Stimulated activated CD8-positive, alpha-beta memory T cell treated with anti-CD3 and anti-CD28 coated beads, Interleukin-12 subunit alpha, Interleukin-12 subunit beta, amount 100 ng/mL, for 24 hours (primary cell): ENCODE data around the gene DNAJC18.
A peak's percentile ranks its signal among the peaks of the same experiment; 100 is the strongest.
"Not testable (repeated sequence)": the region's sequence is repeated elsewhere in the genome, so short reads cannot be mapped to it uniquely, and the experiment has no call there.

ENCODE experiments used
- DNase-seq: peaks from one replicate; pipeline ENCODE4 v3.0.0-alpha.2; 2020; ENCODE audit errors: extremely low read depth

The DNAJC18 gene

GRCh38 chr5:139439013-139439903 is at the start of gene DNAJC18:
TSS of gene DNAJC18 (minus strand) at chr5:139439525. CDS start at chr5:139439445, 80 bp downstream.
- DNase-seq = peak; percentile 72

- DNase-seq = no peak
These were observed 48.9 kb upstream of the DNAJC18 start for GRCh38 chr5:139488260-139488659.

- DNase-seq = no peak
These were observed 46.9 kb upstream of the DNAJC18 start for GRCh38 chr5:139486201-139486600.

GRCh38 chr5:139482890-139483208 is 43.5 kb upstream of the DNAJC18 start:
- DNase-seq = not testable (repeated sequence)

GRCh38 chr5:139482050-139482889 is 42.9 kb upstream of the DNAJC18 start, which contains the start of gene STING1:
TSS of gene STING1 (minus strand) at chr5:139482758. CDS start at chr5:139481704, 1,054 bp downstream.
- DNase-seq = no peak

GRCh38 chr5:139481580-139482049 is 42.3 kb upstream of the DNAJC18 start:
- no peak for DNase-seq

- DNase-seq = no peak
These were observed 41.8 kb upstream of the DNAJC18 start for GRCh38 chr5:139481122-139481533.

- DNase-seq = not testable (repeated sequence)
These were observed 40.4 kb upstream of the DNAJC18 start for GRCh38 chr5:139479729-139480128.

GRCh38 chr5:139478657-139479423 is 39.5 kb upstream of the DNAJC18 start:
- DNase-seq = not testable (repeated sequence)

GRCh38 chr5:139475865-139476617 is 36.7 kb upstream of the DNAJC18 start:
- no peak for DNase-seq

- no peak for DNase-seq
These were observed 35.8 kb upstream of the DNAJC18 start for GRCh38 chr5:139474890-139475791.

GRCh38 chr5:139473565-139473964 is 34.2 kb upstream of the DNAJC18 start:
- no peak for DNase-seq

- DNase-seq = no peak
These were observed 33.8 kb upstream of the DNAJC18 start for GRCh38 chr5:139473105-139473504.

- DNase-seq = no peak
These were observed 33.2 kb upstream of the DNAJC18 start for GRCh38 chr5:139472386-139473030.

- DNase-seq = no peak
These were observed 31.5 kb upstream of the DNAJC18 start, which contains the start of gene SMIM33 for GRCh38 chr5:139470821-139471300. TSS of gene SMIM33 (plus strand) at chr5:139471004. CDS start at chr5:139471122, 118 bp downstream.

GRCh38 chr5:139468421-139468931 is 29.2 kb upstream of the DNAJC18 start:
- no peak for DNase-seq

GRCh38 chr5:139462586-139463276 is 23.4 kb upstream of the DNAJC18 start, which contains the start of gene ECSCR:
TSS of gene ECSCR (minus strand) at chr5:139462743. CDS start at chr5:139462670, 73 bp downstream.
- no peak for DNase-seq

GRCh38 chr5:139461698-139462097 is 22.4 kb upstream of the DNAJC18 start:
- no peak for DNase-seq
